Stimulated activated CD4-positive, alpha-beta T cell treated with anti-CD3 and anti-CD28 coated beads, Interleukin-2, amount 100 ng/mL, for 48 hours (primary cell): ENCODE data around the gene TM7SF3.
A peak's percentile ranks its signal among the peaks of the same experiment; 100 is the strongest.
"Not testable (repeated sequence)": the region's sequence is repeated elsewhere in the genome, so short reads cannot be mapped to it uniquely, and the experiment has no call there.

Experiments
- DNase-seq, 2 donors: peaks; one replicate each; pipeline ENCODE4 v3.0.0-alpha.2; 2020

Gene TM7SF3

DNA sequence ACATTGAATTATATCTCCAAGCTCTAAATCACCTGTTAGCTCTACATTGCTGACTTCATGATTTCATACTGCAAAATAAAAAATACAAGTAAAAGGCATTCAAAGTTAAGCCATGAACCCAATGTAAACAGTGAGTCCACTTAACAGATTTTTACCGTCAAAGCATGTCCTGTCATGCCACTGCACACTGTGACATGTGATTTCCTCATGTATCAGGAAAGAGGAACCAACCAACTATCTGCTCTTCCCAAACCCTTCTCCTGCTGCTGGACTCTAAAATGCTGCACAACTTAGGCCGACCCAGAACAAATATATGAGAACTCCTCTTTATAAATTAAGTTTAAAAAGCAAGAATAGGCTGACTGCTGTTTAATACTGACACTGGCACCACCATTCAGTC, 37.5 kb downstream of the TM7SF3 start:
- no peak for DNase-seq

DNA sequence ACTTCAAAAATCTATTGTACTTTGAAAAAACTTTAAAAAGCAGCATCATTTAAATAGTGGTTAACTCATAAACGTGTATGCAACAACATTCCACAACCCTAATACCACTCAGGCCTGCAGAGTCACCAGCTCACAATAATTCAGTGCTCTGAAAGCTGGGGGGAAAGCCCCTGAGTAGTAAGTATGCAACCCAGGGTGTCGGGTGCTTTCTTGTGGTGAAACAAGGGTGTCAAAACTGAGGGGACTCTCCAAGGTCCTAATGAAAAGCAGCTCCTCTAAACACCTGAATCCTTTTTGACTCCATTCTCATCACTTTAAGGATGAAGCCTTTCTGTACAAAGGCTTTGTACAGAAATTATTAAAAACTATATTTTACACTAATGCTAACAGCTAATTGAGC, 42.2 kb downstream of the TM7SF3 start:
- DNase-seq, result peak; percentile 46

DNA sequence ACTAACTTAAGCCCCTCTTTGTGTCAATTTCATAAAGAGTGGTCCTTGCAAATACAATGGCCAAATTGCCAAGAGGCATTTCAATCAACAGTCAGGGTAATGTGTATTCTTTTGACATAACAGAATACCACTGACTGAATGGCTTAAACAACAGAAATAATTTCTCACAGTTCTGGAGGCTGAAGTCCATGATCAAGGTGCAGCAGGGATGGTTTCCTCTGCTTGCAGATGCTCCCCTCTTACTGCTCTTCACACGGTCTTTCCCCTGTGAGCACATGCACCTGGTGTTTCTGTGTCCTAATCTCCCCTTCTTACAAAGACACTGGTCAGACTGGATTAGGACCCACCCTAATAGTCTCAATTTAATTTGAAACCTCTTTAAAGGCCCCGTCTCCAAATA, 44.0 kb downstream of the TM7SF3 start:
- no peak for DNase-seq

DNA sequence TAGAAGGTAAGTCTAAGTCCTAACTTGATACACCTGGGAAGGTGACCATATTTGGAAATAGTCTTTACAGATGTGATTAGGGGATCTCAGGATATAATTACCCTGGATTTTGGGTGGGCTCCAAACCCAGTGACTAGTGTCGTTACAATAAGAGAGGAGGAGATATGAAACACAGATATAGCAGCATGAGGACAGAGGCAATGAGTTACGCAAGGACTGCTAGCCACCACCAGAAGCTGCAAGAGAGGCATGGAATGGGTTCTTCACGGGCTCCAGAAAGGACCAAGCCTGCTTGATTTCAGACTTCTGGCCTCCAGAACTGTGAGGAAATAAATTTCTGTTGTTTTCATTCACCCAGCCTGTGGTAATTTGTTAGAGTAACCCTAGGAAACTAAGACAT, 47.3 kb downstream of the TM7SF3 start:
- DNase-seq, result no peak

DNA sequence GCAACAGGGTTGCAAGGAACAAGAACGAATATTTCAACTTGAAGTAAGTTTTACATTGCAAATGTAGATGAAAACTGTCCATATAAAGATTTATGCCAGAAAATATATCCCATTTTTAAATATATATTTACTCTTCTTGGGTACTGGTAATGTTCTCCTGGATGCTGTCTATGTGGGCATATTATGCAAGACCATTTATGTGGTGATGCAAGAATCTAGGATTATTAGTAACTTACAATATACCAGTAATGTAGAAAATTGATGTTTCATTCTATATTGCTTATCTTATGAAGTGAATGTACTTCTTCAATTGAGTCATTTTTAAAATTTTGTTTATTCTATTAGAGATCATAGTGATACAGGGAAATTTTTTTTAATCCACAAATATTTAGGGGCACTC, 50.8 kb downstream of the TM7SF3 start:
- DNase-seq, result no peak

DNA sequence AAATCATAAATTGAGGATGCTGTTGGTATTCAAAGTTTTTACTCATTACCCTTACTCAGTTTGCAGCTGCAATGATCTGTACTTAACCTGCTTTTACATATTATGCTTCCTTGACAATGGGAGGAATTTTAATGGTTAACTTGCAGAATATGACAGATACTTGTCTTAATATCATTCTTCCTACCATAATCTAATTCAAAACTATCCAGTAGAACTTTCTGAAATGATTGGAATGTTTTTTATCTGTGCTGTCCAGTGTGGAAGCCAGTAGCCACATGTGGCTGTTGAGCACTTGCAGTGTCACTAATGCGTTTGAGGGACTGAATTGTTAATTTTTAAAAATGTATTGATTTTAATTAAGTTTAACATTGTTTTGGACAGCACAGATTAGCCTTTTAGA, 52.4 kb downstream of the TM7SF3 start:
- no peak for DNase-seq

DNA sequence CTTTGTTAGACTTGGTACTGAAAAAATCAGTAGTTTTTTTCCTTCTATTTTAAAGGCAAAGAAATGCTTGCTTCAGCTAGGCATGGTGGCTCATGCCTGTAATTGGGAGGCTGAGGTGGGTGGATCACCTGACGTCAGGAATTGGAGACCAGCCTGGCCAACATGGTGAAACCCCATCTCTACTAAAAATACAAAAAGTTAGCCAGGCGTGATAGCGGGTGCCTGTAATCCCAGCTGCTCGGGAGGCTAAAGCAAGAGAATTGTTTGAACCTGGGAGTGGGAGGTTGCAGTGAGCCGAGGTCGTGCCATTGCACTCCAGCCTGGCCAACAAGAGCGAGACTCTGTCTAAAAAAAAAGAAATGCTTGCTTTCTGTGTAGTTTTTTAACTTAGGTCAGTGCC, 52.8 kb downstream of the TM7SF3 start:
- DNase-seq, result not testable (repeated sequence)

DNA sequence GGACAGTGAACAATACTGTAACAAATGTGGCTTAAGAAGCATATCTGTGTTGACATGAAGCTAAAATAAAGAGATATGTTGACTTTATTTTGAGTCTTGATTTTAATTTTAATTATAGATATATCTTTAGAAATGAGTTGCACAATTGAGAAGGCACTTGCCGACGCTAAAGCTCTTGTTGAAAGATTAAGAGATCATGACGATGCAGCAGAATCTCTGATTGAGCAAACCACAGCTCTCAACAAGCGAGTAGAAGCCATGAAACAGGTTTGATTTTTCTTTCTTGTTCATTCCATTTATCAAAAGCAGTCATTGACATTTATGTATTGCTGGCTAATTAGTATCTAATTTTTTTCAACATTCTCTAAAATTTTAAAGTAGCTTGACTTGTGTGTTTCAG, 60.2 kb downstream of the TM7SF3 start:
- DNase-seq, result no peak

DNA sequence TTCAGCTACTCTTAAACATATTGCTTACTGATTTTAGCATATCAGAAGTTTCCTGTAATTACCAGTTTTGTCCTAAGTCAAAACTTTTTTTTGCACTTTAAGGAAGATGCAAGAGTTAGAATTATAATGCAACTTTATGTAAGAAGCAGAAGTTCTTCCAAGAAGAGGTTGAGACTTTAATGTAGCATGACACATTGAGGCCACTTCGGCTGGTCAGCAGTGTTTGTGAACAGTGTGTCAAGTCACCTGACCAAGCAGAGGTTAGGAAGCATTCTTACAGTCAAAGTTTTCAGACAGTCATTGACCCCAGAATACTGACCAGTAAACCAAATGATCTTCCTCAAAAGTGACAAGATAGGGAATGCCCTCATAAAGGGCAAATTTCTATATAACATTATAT, 60.7 kb downstream of the TM7SF3 start:
- DNase-seq, result no peak

DNA sequence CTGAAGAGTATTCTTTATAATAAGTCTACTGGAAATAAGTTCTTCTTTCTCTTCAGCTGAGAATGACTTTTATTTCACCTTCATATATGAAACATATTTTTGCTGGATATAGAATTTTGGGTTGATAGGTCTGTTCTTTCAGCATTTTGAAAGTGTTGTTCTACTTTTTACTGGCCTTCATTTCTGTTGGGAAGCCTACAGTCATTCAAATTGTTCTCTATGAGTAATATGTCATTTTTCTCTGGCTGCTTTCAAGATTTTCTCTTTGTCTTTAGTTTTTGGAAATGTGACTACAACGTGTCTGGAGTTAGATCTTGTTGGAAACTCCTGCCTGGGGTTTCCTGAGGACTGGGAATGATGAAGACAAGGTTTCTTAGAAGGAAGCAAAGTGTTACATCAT, 65.9 kb downstream of the TM7SF3 start:
- DNase-seq, result no peak

DNA sequence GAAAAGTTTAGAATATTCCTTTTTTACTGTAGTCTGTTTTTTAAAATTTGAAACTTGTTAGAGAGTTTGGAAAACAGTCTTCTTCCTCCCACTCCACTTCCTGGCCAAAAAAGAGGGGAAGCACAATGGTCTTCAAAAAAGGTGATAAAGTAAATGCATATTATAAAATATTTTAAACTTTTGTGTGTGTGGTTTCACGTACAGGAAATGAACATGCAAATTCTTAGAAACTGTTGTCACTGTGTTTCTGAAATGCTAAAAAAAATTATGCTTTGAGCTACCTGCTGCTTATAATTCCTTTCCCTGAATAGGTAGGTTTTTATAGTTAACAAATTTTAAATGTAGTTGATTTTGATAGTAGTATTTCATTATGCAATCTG, 73.0 kb downstream of the TM7SF3 start:
- DNase-seq, result no peak

DNA sequence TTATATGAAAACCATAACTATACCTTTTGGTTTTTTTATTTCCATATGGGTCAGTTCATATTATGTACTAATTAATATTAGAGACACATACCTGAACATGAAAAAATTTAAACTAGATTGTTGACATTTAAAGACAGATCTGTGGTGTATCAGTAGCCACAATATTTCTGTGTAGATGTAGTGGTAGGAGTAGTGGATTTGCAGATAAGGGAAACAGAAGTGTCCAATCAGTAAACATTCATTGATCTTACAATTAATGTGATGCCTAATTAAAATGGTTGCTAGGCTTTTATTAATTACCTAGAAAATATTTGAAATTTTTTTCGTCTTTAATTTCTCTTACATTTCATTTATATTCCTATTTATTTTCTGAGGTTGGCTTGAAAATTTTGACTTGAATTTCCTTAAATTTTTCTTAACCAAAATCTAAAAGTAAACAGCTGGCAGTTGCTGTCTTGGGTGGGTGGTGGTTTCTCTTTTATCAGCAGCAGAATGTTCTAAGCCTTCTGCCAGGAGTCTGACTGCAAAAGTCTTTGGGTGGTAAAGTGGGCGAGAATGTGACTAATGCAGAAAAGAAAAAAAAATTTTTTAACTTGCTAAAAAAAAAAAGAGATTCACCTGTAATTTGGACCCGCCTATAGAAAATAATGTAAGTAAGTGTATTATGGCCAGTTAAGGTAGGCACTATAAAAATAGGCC, 73.5 kb downstream of the TM7SF3 start:
- DNase-seq, result peak in 1 of 2 donors; percentile 18

DNA sequence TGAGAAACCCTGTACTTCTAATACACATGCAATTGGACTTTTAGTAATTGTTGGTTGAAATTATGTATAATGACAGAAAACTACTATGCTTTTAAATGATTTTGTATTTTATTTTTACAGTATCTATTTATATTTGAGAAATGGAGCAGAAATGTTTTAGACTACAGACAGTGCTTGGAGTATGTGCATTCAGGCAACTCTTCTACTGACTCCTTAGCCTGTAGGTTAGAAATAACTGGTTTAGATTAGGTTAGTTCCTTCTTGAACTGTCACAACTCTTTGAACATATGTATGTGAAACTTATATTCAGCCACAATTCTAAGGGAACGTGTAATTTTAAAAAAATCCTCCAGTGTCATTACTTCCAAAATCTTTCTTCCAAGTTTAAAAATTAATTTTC, 74.2 kb downstream of the TM7SF3 start:
- DNase-seq, result no peak

DNA sequence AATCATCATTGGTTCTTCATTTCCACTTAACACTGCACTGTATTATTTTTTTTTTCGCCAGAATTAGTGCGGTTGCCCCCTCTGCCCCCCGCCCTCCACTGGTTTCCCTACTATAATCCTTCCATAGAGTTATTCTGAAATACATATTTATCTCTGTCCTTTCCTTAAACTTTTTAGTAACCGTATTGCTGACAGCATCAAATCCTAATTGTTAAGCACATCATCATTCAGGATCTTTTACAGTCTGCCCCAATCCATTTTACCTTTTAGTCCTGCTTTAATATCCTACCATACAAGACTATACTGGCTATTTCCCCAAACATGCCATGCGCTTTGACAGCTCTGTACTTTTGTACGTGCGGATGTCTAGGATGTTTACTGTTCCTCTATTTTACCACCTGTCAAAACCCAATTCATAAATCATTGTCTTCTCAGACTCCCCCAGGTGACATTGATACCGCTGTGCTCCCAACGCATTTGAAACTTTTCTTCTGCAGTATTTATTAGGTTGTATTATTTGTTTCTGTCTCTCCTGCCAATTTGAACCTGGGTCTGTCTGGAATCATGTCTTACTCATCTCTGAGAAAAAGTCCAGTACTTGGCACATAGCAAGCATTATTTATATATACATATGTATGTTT, 74.9 kb downstream of the TM7SF3 start:
- no peak for DNase-seq

DNA sequence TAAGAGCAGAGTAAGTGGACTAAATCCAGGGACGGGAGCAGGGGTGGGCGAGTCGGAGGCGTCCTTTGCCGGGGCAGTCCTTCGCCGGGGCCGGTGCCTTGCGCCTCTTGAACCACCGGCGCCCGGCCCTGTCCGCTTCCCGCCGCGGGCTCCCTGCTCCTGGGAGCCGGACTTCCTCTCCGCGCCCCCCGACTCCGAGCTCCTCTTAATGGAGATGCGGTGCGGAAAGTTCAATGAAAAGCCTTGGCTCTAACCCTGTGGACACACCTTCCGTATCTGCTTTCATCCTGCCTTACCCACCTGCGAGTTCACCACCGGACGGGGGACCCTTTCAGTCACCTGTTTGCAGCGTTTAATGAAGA, 75.5 kb downstream of the TM7SF3 start:
- peak; percentile 10 to 21 for DNase-seq

DNA sequence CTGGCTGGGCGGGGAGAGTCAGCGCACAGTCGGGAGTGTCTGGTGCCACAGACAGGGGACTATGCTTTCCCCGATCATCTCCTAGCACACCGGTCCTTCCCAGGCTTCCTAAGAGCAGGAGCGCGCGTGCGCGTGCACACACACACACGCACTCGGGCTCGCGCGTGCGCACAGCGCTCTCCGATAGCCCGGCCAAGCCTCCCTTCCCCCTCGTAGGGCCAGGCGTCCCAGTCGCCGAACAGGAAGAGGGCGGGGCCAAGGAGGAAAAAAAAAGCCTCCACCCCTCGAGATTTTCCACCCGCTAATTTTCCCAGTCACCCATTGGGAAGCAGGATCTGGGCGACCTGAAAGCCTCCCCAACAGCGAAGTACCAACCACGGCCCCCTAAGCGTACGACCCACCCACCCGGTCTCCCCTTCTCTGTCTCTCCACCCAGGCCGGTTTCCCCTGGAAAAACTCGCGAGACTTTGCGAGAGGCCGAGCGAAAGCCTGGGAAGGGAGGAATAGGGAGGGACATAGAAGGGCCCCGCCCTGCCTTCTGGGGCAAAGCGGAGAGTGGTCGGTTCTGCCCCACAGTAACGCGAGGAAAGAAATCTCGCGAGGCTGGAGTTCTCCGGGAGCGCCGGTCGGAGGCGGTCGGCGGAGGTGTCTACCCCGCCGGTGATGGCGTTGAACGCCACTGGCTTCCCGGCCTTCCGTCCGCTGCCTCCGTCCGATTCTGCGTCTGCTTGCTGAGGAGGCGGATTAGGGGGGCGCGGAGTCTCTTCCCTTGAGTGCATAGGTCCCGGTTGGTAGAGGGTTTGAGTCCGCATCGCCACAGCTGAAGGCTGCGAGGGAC, 76.1 kb downstream of the TM7SF3 start, which contains the start of the genes FGFR1OP2 and INTS13:
FGFR1OP2 (plus strand) TSS at position 608 of the 838 bp plus-strand sequence. CDS start 15,689 bp downstream, outside the sequence.
INTS13 (minus strand) TSS at position 119 of the 838 bp plus-strand sequence. CDS start 1,178 bp downstream, outside the sequence.
- peak; percentile 95 to 98 for DNase-seq

DNA sequence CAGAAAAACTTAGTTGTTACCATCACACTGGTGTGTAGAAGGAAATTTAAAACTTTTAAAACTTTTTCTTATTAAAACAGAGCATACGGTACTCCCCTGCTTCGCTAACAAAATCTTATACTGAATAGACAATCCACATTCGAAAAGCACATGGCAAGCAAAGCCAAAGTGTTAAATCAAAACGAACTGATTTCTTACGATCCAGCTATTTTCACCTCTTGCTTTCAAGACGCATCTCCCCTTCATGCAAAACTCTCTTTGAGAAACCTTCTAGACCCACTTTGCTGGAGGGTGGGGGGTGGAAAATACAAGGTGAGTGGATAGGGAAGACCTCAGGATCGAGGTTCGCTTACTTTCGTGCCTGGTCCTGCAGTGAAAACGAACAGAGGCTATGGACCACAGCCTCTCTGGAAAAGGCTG, 76.7 kb downstream of the TM7SF3 start:
- no peak for DNase-seq

DNA sequence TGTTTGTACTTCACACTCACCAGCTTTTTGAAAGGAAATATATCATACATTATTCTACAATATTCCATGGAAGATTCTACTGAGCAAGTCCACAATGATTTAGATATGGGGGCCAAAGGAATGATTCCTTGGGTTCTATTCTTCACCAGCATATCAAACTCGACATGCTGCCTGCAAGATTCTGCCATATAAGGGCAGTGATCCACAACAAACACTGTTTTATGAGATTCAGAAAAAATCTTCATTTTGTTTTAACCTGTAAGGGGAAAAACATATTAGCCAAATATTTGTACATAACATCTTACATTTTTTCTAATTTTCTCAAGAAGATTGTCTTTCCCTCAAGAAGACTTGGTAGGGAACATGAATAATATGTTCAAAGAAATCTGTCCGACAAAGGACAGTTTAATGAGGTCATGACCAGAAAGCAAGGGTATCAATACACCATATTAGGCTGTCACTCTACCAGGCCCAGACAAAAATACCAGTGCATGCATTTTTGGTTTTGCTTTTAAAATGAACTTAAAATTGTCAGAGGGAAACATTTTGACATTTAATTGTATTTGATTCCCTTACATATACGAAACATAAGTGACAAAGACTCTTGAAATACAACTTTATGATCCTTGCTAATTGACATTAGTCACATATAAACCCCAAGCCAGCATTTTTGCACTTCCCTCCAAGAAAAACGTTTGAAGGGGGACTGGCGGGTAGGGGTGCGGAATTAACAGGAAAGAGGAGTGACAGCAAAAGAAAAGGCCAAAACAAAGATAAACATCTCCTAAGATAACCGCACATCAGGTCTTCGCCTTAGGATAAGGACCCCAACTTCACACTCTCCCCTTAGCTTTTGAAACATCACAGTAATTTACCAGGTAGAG, 77.4 kb downstream of the TM7SF3 start:
- no peak for DNase-seq

DNA sequence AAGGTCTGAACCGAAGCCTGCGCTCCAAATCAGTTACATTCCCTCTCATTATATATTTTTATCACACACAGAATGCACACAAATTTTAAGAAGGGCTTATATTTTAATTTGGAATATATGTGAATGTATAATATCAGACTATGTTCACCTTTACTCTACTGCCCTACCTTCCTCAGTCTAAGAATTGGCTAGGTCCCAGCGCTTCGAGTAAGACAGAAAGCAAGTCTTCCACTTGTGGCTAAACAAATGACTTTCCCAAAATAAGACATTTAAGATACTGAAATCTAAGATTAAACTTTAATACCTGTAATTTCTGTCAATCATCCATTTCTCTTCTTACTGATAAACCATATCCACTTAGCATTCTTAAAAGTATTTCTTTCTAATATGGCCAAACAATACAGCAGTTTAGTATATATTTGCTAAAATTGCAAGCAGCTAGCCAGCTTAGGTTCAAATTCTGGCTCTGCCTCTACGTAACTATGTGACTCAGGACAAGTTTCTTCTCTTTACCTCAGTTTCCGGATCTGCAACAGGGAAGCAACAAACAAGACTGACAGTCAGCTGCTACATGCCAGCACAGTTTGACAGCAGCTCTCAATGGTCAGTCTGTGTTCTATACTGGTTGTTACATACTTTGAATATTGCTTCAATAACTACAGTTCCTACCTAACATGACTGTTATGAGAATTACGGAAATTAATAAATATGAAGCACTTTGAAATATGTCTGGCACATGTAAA, 78.4 kb downstream of the TM7SF3 start:
- no peak for DNase-seq

DNA sequence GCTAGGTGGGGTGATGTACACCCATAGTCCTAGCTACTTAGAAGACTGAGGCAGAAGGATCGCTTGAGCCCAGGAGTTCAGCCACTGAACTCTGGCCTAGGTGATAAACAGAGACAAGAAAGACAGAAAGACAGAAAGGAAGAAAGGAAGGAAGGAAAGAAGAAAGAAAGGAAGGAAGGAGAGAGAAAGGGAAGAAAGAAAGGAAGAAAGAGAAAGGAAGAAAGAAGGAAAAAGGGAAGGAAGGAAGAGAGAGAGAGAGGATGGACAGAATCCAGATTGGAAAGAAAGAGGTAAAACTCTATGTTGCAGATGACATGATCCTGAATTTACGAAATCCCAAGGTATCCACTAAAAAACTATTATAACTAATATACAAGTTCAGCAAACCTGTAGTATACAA, 84.6 kb downstream of the TM7SF3 start:
- no peak for DNase-seq

DNA sequence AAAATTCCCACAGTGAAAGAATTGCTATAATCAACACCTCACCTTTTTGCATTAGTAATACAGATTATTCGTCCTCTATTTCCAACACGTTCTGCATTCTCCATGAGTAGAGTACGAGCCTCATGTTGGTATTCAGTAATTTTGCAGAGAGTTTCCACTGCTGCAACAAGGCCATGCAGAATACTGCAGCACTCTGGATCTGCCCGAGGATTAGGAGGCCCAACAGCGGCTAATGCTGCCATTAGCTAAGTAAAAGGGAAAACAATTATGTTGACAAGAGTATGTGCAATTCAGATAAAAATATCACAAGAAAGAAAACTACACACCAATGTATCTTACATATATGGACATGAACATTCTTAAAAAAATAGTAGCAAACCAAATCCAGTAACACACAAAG, 85.5 kb downstream of the TM7SF3 start:
- DNase-seq, result no peak
